GM19397 (cell line): Measurements from ENCODE around the gene EGFR.

Source experiments
- ATAC-seq: cut with Tn5 transposase; IDR thresholded peaks from one replicate; pipeline ENCODE4 v1.9.1; 2021; ENCODE audit warnings: mild to moderate bottlenecking, moderate library complexity; ENCODE audit not compliant: unreplicated experiment

The EGFR gene

DNA sequence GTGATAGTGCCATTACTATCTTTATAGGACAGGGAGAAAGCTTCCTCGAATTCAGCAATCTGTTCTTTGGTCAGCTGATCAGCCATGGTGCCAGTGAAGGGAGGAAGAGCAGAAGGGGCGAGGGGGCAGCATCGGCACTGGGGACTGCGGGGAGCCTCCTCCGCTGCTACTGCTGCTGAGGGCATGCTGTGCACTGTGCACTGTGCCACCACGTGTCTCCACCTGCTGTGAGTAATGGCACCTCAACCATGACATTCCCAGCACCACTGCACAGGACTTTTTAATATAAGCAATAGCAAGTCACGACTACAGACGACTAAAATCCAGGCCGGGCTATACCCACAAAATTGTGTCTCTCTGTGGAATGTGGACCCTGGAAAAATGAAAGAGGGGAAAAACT lies 241.4 kb downstream of the EGFR start:
- ATAC-seq, result no peak

DNA sequence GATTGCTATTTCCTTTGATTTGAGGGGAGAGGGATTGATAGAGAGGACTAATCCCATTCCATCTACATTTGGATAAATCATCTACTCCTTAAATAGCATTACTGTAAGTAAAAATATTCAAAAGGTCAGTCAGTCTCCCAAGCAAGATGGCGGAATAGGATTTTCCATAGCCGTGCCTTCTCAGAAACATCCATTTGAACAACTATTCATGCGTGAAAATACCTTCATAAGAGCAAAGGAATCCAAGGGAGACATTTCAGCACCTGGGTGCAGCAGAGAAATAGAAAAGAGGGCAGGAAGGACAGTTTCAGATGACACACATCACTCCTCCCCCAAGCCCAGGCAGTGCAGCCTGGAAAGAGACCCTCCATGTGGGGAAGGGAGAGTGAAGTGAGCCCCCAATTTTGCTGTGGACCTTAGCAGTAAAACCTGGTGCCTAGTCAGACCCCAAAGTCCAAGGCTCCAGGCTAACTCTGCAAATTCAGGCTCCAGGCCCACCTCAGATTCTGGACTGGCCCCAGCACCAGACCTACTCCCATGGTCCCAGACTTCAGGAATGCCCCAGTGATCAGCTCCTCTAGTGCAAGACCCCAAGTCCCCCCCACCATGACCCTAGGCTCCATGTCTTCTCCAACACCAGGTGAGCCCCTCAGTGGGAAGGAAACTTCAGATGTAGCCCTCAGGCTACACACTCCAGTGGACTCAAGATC lies 242.0 kb downstream of the EGFR start:
- no peak for ATAC-seq
